Testis (tissue), 3 donors: ENCODE results near the gene GALNT18. TPM values are rescaled to one million over a fixed set of nuclear protein-coding genes. Genes with fewer than 3 reads are reported as not detected.

ENCODE experiments used
- DNase-seq: peaks from one replicate; pipeline ENCODE4 v3.0.0-alpha.2; 2019
- H3K27ac ChIP-seq, 2 donors: fragments of 200-600 bp; sonication (generic); one replicate each; pipeline ENCODE4 v1.5.1; 2019
- H3K27me3 ChIP-seq: fragments of 200-600 bp; sonication (generic); one replicate; pipeline ENCODE4 v1.5.1; 2019
- H3K36me3 ChIP-seq: fragments of 200-600 bp; sonication (generic); one replicate; pipeline ENCODE4 v1.5.1; 2017; ENCODE audit warnings: low read depth; ENCODE audit errors: missing control alignments
- H3K4me1 ChIP-seq: fragments of 200-600 bp; sonication (generic); one replicate; pipeline ENCODE4 v1.5.1; 2019
- H3K4me3 ChIP-seq, 2 donors: fragments of 200-600 bp; sonication (generic); one replicate each; pipeline ENCODE4 v1.5.1; 2017 to 2019
- H3K9me3 ChIP-seq: fragments of 200-600 bp; sonication (generic); one replicate; pipeline ENCODE4 v1.5.1; 2017
- POLR2A ChIP-seq: fragments of 450-650 bp; IDR thresholded peaks from one replicate; pipeline ENCODE4 v1.6.1; 2017; ENCODE audit warnings: antibody characterized with exemption, mild to moderate bottlenecking, moderate library complexity
- WGBS, 2 donors: methylation state at CpG; one replicate each; pipeline ENCODE4 v1.1.5; 2018; 5-methylcytosine and 5-hydroxymethylcytosine counted together
- intact Hi-C: fragments of 100-400 bp; cut with DNase I; formaldehyde crosslinking; loops from one replicate; pipeline ENCODE4 v1.15.1; 2023; ENCODE audit warnings: low total_unique reads
- polyA plus RNA-seq: library from polyadenylated mRNA; stranded (reverse); fragments of 350-450 nt; fragmentation: Illumina TruSeq; extraction: RNeasy Lipid Tissue Mini Kit (QIAGEN cat#74804); gene quantifications from one replicate; pipeline ENCODE4 v1.2.3, GENCODE V29; 2014; ENCODE audit warnings: low read depth, low replicate concordance; ENCODE audit not compliant: insufficient read depth
- total RNA-seq, 2 donors: library from RNA; depleted of rRNA; stranded (reverse); fragments of >200 nt; gene quantifications; one replicate each; pipeline ENCODE4 v1.2.3, GENCODE V29; 2016
- TF ChIP-seq, protein P1 (sequence below), 3 experiments: fragments of 450-650 bp in 2 of 3; fragments of 200-600 bp in 1 of 3; sonication (generic) in 1 of 3; IDR thresholded peaks; one replicate each; pipeline ENCODE4 v1.5.1; 2016 to 2019; ENCODE audit warnings: antibody characterized with exemption in 3 of 3, mild to moderate bottlenecking in 2 of 3, moderate library complexity in 1 of 3

The GALNT18 gene
- total and polyA plus RNA-seq, 3 donors from 2014 or later: 39.2 to 106 (median 73.9) TPM

DNA sequence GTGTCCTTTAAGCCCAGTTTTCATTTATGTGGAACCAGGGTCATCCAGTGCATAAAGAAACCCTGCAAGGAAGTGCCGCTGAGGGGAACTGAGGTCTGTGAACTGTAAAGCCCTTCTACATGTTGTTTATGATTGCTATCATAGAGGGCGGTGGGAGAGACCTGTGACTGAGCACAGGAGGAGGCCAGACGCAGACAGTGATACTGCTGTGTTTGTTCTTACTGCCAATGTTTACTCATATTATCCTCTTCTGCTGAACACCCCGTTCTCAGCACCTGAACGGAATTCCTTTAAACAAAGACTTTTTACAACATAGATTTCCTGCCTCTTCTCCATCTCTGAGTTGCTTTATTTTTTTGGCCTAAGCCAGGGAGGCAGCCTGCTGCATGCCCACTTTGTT, 967 bp upstream of the GALNT18 start:
- H3K27me3 ChIP-seq: no peaks in the 10 kb centered on the region
- no peaks in the 10 kb centered on the region for H3K36me3 ChIP-seq
- H3K27ac ChIP-seq: peak overlapping the region in 1 of 2 donors; percentile 44
- WGBS, 2 donors: 30 to 33% methylated on average over 5 of the region's 5 CpGs
- TF ChIP-seq POLR2A: no peak
- TF ChIP-seq, protein P1, sequence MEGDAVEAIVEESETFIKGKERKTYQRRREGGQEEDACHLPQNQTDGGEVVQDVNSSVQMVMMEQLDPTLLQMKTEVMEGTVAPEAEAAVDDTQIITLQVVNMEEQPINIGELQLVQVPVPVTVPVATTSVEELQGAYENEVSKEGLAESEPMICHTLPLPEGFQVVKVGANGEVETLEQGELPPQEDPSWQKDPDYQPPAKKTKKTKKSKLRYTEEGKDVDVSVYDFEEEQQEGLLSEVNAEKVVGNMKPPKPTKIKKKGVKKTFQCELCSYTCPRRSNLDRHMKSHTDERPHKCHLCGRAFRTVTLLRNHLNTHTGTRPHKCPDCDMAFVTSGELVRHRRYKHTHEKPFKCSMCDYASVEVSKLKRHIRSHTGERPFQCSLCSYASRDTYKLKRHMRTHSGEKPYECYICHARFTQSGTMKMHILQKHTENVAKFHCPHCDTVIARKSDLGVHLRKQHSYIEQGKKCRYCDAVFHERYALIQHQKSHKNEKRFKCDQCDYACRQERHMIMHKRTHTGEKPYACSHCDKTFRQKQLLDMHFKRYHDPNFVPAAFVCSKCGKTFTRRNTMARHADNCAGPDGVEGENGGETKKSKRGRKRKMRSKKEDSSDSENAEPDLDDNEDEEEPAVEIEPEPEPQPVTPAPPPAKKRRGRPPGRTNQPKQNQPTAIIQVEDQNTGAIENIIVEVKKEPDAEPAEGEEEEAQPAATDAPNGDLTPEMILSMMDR (IDR thresholded peaks at IDR 0.05): no peak
- H3K9me3 ChIP-seq: no peaks in the 10 kb centered on the region
- no peak for DNase-seq
- H3K4me1 ChIP-seq: peaks cover 3% of the 10 kb centered on the region
- H3K4me3 ChIP-seq: no peak overlapping the region
- intact Hi-C loops: no loop called here

DNA sequence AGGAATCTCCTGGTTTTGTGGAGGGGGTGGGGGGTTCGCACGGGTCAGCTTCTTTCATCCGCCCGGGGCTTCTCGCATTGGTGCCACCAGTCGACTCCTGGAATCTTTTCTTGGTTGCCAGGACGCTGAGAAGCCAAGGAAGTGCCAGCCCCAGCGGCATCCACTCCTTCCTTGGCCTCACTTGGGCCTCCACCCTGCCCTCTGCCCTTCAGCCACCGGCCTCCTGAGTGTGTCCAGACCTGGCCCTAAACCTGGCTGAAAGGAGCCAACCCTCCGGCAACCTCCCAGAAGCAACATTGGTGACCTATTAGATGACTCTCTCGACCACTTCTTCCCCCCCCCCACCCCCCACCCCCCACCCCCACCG, 518 bp upstream of the GALNT18 start:
- H3K27ac ChIP-seq: peak overlapping the region in 1 of 2 donors; percentile 59
- no peak for TF ChIP-seq POLR2A
- TF ChIP-seq, protein P1 (IDR thresholded peaks at IDR 0.05): no peak
- no peaks in the 10 kb centered on the region for H3K27me3 ChIP-seq
- H3K9me3 ChIP-seq: no peaks in the 10 kb centered on the region
- intact Hi-C loops: no loop called here
- peak overlapping the region; percentile 62 to 76 for H3K4me3 ChIP-seq
- DNase-seq: no peak
- H3K4me1 ChIP-seq: peaks cover 3% of the 10 kb centered on the region
- 18 to 19% methylated on average over 11 to 12 of the region's 12 CpGs for WGBS, 2 donors
- H3K36me3 ChIP-seq: no peaks in the 10 kb centered on the region

- intact Hi-C loops: no loop called here
Measured at GRCh38 chr11:11620921-11621572, 758 bp downstream of the GALNT18 start.

GRCh38 chr11:11620173-11620920, 1.5 kb downstream of the GALNT18 start:
- Histone ChIP-seq H3K4me3 (peak overlapping the region; percentile 62 to 76), H3K36me3 (no peaks in the 10 kb centered on the region), H3K4me1 (peaks cover 3% of the 10 kb centered on the region), H3K27me3 (no peaks in the 10 kb centered on the region), H3K9me3 (no peaks in the 10 kb centered on the region), H3K27ac (peak overlapping the region in 1 of 2 donors; percentile 10)
- 0 to 10% methylated on average over 6 to 48 of the region's 48 CpGs for WGBS, 2 donors
- peak; percentile 73 for DNase-seq
- intact Hi-C loops: no loop called here
- no peak for TF ChIP-seq POLR2A
- TF ChIP-seq, protein P1 (IDR thresholded peaks at IDR 0.05): no peak

More at GRCh38 chr11:11620921-11621572, 758 bp downstream of the GALNT18 start:
- no peak for TF ChIP-seq POLR2A
- TF ChIP-seq, protein P1 (IDR thresholded peaks at IDR 0.05): peak in 1 of 3 experiments; percentile 15
- DNase-seq: peak; percentile 62
- peaks cover 3% of the 10 kb centered on the region for H3K4me1 ChIP-seq
- H3K27me3 ChIP-seq: no peaks in the 10 kb centered on the region
- no peaks in the 10 kb centered on the region for H3K9me3 ChIP-seq
- peak overlapping the region; percentile 62 to 76 for H3K4me3 ChIP-seq
- H3K36me3 ChIP-seq: no peaks in the 10 kb centered on the region
- H3K27ac ChIP-seq: peak overlapping the region; percentile 52 to 65
- WGBS, 2 donors: 0% methylated on average over 11 to 44 of the region's 55 CpGs
